ENCODE measurements around the gene HCN3. TPM values are rescaled to one million over a fixed set of nuclear protein-coding genes. Genes with fewer than 3 reads are reported as not detected.

HCN3 gene
- total and polyA plus RNA-seq, 2 of the 13 experiments (the other 11 are each of a cell fraction or from before 2014, with no cell fraction given), result 2.4 to 10.2 TPM

- peak; percentile 72; the same call in 1 of the 2 replicates for TF ChIP-seq ARNT2 (CRISPR knock-in tag; IDR thresholded peaks at IDR 0.05; ENCODE audit: low read depth)
- TF ChIP-seq ZKSCAN8 (CRISPR knock-in tag; IDR thresholded peaks at IDR 0.05; ENCODE audit: borderline replicate concordance), result peak; percentile 55; the same call in 1 of the 2 replicates
- no peak for TF ChIP-seq KLF13 (CRISPR knock-in tag; IDR thresholded peaks at IDR 0.05)
- peak; percentile 61; the same call in 1 of the 2 replicates for TF ChIP-seq RELA (CRISPR knock-in tag; IDR thresholded peaks at IDR 0.05)
- TF ChIP-seq ZNF879 (CRISPR knock-in tag; IDR thresholded peaks at IDR 0.05), result no peak
- peak; percentile 34; the same call in 1 of the 2 replicates for TF ChIP-seq ZNF703 (CRISPR knock-in tag; IDR thresholded peaks at IDR 0.05; ENCODE audit: borderline replicate concordance)
- TF ChIP-seq NFIC (IDR thresholded peaks at IDR 0.05; ENCODE audit: low read length), result peak; percentile 23; the same call in 1 of the 2 replicates
- TF ChIP-seq POGZ (CRISPR knock-in tag; IDR thresholded peaks at IDR 0.05), result peak; percentile 77
- peak; percentile 62; the same call in 1 of the 2 replicates for TF ChIP-seq TAF1 (CRISPR knock-in tag; IDR thresholded peaks at IDR 0.05)
- TF ChIP-seq ZNF749 (CRISPR knock-in tag; IDR thresholded peaks at IDR 0.05; ENCODE audit: borderline replicate concordance), result no peak
- TF ChIP-seq ZGPAT (CRISPR knock-in tag; IDR thresholded peaks at IDR 0.05), result peak; percentile 94
- TF ChIP-seq HIVEP1 (CRISPR knock-in tag; IDR thresholded peaks at IDR 0.05), result peak; percentile 84
- TF ChIP-seq MXD3 (CRISPR knock-in tag; IDR thresholded peaks at IDR 0.05), result peak; percentile 80
- peak; percentile 86 for TF ChIP-seq ZNF761 (CRISPR knock-in tag; conservative IDR thresholded peaks at IDR 0.05)
- peak; percentile 88; the same call in 1 of the 2 replicates for TF ChIP-seq ZNF580 (CRISPR knock-in tag; IDR thresholded peaks at IDR 0.05; ENCODE audit: borderline replicate concordance, low read depth)
- TF ChIP-seq ATF1 (CRISPR knock-in tag; IDR thresholded peaks at IDR 0.05), result no peak
- no peak for TF ChIP-seq ZNF549 (CRISPR knock-in tag; IDR thresholded peaks at IDR 0.05)
- TF ChIP-seq ZNF687 (CRISPR knock-in tag; IDR thresholded peaks at IDR 0.05), result peak; percentile 99
- TF ChIP-seq ADNP (CRISPR knock-in tag; IDR thresholded peaks at IDR 0.05), result no peak
- peak; percentile 93 for TF ChIP-seq ZNF883 (CRISPR knock-in tag; IDR thresholded peaks at IDR 0.05; ENCODE audit: not compliant biosample characterization)
- TF ChIP-seq TFAP4 (IDR thresholded peaks at IDR 0.05; ENCODE audit: borderline replicate concordance, low read depth), result peak; percentile 96
Measured at GRCh38 chr1:155300553-155301329, 23.5 kb downstream of the HCN3 start (continued).
